NB4 (cell line): ENCODE data around the gene RIC1.

ENCODE experiments used
- MYC ChIP-seq: IDR thresholded peaks from 2 replicates; pipeline ENCODE4 v1.6.1; 2011; ENCODE audit warnings: low read depth, low read length
- POLR2A ChIP-seq: IDR thresholded peaks from 2 replicates; pipeline ENCODE4 v1.6.1; 2011; ENCODE audit warnings: mild to moderate bottlenecking; ENCODE audit not compliant: insufficient read length; ENCODE audit errors: extremely low read depth
- TF ChIP-seq, protein P1 (sequence below): IDR thresholded peaks from one replicate; pipeline ENCODE4 v1.5.1; 2012; ENCODE audit warnings: low read depth, low read length

DNA sequence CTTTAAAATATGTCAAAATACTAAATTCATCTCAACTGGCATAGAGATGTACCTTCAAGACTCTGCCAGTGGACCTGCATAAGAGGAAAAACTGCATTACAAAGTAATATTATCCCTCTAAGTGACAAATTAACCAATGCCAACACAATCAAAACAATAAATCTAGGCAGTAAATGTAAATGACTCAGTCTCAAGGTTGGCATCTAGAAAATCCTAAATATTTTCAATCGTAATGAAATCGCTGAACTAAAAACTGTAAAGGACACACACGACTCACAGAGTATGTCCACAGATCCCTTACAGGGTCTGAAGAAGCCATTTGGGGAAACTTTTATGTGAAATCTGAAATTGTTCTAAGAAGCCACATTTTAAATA lies 172.8 kb downstream of the RIC1 start:
- no peak for TF ChIP-seq POLR2A
- TF ChIP-seq, protein P1, sequence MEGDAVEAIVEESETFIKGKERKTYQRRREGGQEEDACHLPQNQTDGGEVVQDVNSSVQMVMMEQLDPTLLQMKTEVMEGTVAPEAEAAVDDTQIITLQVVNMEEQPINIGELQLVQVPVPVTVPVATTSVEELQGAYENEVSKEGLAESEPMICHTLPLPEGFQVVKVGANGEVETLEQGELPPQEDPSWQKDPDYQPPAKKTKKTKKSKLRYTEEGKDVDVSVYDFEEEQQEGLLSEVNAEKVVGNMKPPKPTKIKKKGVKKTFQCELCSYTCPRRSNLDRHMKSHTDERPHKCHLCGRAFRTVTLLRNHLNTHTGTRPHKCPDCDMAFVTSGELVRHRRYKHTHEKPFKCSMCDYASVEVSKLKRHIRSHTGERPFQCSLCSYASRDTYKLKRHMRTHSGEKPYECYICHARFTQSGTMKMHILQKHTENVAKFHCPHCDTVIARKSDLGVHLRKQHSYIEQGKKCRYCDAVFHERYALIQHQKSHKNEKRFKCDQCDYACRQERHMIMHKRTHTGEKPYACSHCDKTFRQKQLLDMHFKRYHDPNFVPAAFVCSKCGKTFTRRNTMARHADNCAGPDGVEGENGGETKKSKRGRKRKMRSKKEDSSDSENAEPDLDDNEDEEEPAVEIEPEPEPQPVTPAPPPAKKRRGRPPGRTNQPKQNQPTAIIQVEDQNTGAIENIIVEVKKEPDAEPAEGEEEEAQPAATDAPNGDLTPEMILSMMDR, result no peak
- no peak for TF ChIP-seq MYC
